GM23338 (cell line): ENCODE results near the gene TENM3.

Source experiments
- EZH2 ChIP-seq: fragments of 200-600 bp; sonication (generic); IDR thresholded peaks from one replicate; pipeline ENCODE4 v1.8.0; 2017; ENCODE audit warnings: antibody characterized with exemption, mild to moderate bottlenecking, low read depth; ENCODE audit not compliant: unreplicated experiment
- EZH2phosphoT487 ChIP-seq: fragments of 200-600 bp; sonication (generic); IDR thresholded peaks from one replicate; pipeline ENCODE4 v1.8.1; 2018; ENCODE audit warnings: antibody characterized with exemption; ENCODE audit not compliant: unreplicated experiment
- JUNB ChIP-seq: IDR thresholded peaks from one replicate; pipeline ENCODE4 v1.6.1; 2016; ENCODE audit warnings: antibody characterized with exemption; ENCODE audit not compliant: unreplicated experiment
- POLR2AphosphoS5 ChIP-seq: IDR thresholded peaks from 2 replicates; pipeline ENCODE4 v1.6.1; 2016; ENCODE audit warnings: antibody characterized with exemption, low read depth
- TF ChIP-seq, protein P1 (sequence below), 2 experiments: fragments of 200-600 bp in 1 of 2; sonication (generic) in 1 of 2; conservative IDR thresholded peaks; 2 replicates each; pipeline versions ENCODE4 v1.5.1 to v1.6.1; 2016 to 2017; ENCODE audit warnings: antibody characterized with exemption in 2 of 2, low read depth in 2 of 2, mild to moderate bottlenecking in 2 of 2, moderate library complexity in 1 of 2
- TF ChIP-seq, protein P2 (sequence below): IDR thresholded peaks from one replicate; pipeline ENCODE4 v1.6.1; 2018; ENCODE audit warnings: antibody characterized with exemption; ENCODE audit not compliant: unreplicated experiment

- TF ChIP-seq, protein P1, sequence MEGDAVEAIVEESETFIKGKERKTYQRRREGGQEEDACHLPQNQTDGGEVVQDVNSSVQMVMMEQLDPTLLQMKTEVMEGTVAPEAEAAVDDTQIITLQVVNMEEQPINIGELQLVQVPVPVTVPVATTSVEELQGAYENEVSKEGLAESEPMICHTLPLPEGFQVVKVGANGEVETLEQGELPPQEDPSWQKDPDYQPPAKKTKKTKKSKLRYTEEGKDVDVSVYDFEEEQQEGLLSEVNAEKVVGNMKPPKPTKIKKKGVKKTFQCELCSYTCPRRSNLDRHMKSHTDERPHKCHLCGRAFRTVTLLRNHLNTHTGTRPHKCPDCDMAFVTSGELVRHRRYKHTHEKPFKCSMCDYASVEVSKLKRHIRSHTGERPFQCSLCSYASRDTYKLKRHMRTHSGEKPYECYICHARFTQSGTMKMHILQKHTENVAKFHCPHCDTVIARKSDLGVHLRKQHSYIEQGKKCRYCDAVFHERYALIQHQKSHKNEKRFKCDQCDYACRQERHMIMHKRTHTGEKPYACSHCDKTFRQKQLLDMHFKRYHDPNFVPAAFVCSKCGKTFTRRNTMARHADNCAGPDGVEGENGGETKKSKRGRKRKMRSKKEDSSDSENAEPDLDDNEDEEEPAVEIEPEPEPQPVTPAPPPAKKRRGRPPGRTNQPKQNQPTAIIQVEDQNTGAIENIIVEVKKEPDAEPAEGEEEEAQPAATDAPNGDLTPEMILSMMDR (conservative IDR thresholded peaks at IDR 0.05; ENCODE audit: low read depth in 2 of 2) = no peak
- TF ChIP-seq JUNB (no peak), EZH2 (no peak), EZH2phosphoT487 (no peak), POLR2AphosphoS5 (no peak)
- TF ChIP-seq, protein P2, sequence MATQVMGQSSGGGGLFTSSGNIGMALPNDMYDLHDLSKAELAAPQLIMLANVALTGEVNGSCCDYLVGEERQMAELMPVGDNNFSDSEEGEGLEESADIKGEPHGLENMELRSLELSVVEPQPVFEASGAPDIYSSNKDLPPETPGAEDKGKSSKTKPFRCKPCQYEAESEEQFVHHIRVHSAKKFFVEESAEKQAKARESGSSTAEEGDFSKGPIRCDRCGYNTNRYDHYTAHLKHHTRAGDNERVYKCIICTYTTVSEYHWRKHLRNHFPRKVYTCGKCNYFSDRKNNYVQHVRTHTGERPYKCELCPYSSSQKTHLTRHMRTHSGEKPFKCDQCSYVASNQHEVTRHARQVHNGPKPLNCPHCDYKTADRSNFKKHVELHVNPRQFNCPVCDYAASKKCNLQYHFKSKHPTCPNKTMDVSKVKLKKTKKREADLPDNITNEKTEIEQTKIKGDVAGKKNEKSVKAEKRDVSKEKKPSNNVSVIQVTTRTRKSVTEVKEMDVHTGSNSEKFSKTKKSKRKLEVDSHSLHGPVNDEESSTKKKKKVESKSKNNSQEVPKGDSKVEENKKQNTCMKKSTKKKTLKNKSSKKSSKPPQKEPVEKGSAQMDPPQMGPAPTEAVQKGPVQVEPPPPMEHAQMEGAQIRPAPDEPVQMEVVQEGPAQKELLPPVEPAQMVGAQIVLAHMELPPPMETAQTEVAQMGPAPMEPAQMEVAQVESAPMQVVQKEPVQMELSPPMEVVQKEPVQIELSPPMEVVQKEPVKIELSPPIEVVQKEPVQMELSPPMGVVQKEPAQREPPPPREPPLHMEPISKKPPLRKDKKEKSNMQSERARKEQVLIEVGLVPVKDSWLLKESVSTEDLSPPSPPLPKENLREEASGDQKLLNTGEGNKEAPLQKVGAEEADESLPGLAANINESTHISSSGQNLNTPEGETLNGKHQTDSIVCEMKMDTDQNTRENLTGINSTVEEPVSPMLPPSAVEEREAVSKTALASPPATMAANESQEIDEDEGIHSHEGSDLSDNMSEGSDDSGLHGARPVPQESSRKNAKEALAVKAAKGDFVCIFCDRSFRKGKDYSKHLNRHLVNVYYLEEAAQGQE = no peak
Observed at GRCh38 chr4:182238355-182238931, 4.8 kb upstream of the TENM3 start.
